CD14-positive monocyte (primary cell): ENCODE results near the gene TBC1D5. TPM values are rescaled to one million over a fixed set of nuclear protein-coding genes. Genes with fewer than 3 reads are reported as not detected.

Experiments used
- DNase-seq, 3 donors: peaks; one replicate each; pipeline ENCODE4 v3.0.0-alpha.2; 2011 to 2022
- H2AFZ ChIP-seq: 2 replicates; pipeline ENCODE4 v1.6.0; 2012; ENCODE audit warnings: mild to moderate bottlenecking, low read depth, low read length, inconsistent platforms; ENCODE audit not compliant: insufficient read depth, poor library complexity, severe bottlenecking
- H3K27ac ChIP-seq, 2 donors: 1 replicate in 1 of 2; 2 replicates in 1 of 2; pipeline ENCODE4 v1.5.1; 2012 to 2013; ENCODE audit warnings: low read length in 2 of 2, control low read depth in 1 of 2, inconsistent platforms in 1 of 2, low read depth in 1 of 2, mild to moderate bottlenecking in 1 of 2
- H3K27me3 ChIP-seq, 2 donors: one replicate each; pipeline versions ENCODE4 v1.6.0 to v1.6.1; 2011 to 2013; ENCODE audit warnings: low read length in 2 of 2; ENCODE audit not compliant: control insufficient read depth in 2 of 2, insufficient read depth in 2 of 2
- H3K36me3 ChIP-seq, 2 donors: replicated peaks in 1 of 2; 1 replicate in 1 of 2; 2 replicates in 1 of 2; pipeline versions ENCODE4 v1.5.1 to v1.6.1; 2012 to 2013; ENCODE audit warnings: low read length in 2 of 2, control low read depth in 1 of 2, inconsistent platforms in 1 of 2, mild to moderate bottlenecking in 1 of 2; ENCODE audit not compliant: insufficient read depth in 2 of 2, control insufficient read depth in 1 of 2
- H3K4me1 ChIP-seq, 2 donors: 1 replicate in 1 of 2; 2 replicates in 1 of 2; pipeline versions ENCODE4 v1.5.1 to v1.6.1; 2012 to 2013; ENCODE audit warnings: low read length in 2 of 2, control low read depth in 1 of 2, inconsistent platforms in 1 of 2, mild to moderate bottlenecking in 1 of 2, moderate library complexity in 1 of 2; ENCODE audit not compliant: insufficient read depth in 2 of 2, control insufficient read depth in 1 of 2
- H3K4me2 ChIP-seq: replicated peaks from 2 replicates; pipeline ENCODE3; 2012; ENCODE audit warnings: low read length, moderate library complexity, mild to moderate bottlenecking; ENCODE audit not compliant: poor library complexity, severe bottlenecking; ENCODE audit errors: extremely low read depth
- H3K4me3 ChIP-seq, 3 experiments: fragments of 200-600 bp in 1 of 3; sonication (generic) in 1 of 3; replicated peaks in 1 of 3; 1 replicate in 2 of 3; 2 replicates in 1 of 3; pipeline ENCODE4 v1.5.1; 2011 to 2013; ENCODE audit warnings: low read length in 3 of 3, mild to moderate bottlenecking in 3 of 3, control low read depth in 2 of 3, low read depth in 2 of 3, inconsistent platforms in 1 of 3, moderate library complexity in 1 of 3
- H3K79me2 ChIP-seq: 2 replicates; pipeline ENCODE4 v1.6.0; 2012; ENCODE audit warnings: mild to moderate bottlenecking, control low read depth, inconsistent platforms, low read length, moderate library complexity; ENCODE audit not compliant: insufficient read depth
- H3K9ac ChIP-seq: 2 replicates; pipeline ENCODE4 v1.6.0; 2017; ENCODE audit warnings: low read length, mild to moderate bottlenecking; ENCODE audit not compliant: insufficient read depth, poor library complexity, severe bottlenecking
- H3K9me3 ChIP-seq, 2 donors: replicated peaks in 1 of 2; 1 replicate in 1 of 2; 2 replicates in 1 of 2; pipeline versions ENCODE4 v1.5.1 to v1.6.1; 2012 to 2013; ENCODE audit warnings: low read length in 2 of 2, control low read depth in 1 of 2; ENCODE audit not compliant: control insufficient read depth in 1 of 2, insufficient read depth in 1 of 2
- H4K20me1 ChIP-seq: 2 replicates; pipeline ENCODE4 v1.6.0; 2012; ENCODE audit warnings: mild to moderate bottlenecking, low read length, control low read depth, moderate library complexity; ENCODE audit not compliant: insufficient read depth
- H3K27ac Mint-ChIP-seq, 7 donors: one replicate each; pipeline ENCODE4 v1.8.0; 2020; ENCODE audit warnings: mild to moderate bottlenecking in 7 of 7, mixed read lengths in 7 of 7, moderate library complexity in 6 of 7, inconsistent platforms in 2 of 7
- H3K27me3 Mint-ChIP-seq, 3 donors: one replicate each; pipeline ENCODE4 v1.8.0; 2021 to 2022; ENCODE audit warnings: low read depth in 3 of 3, mild to moderate bottlenecking in 3 of 3, mixed read lengths in 3 of 3, moderate library complexity in 3 of 3, inconsistent platforms in 1 of 3
- H3K36me3 Mint-ChIP-seq, 2 donors: one replicate each; pipeline ENCODE4 v1.8.0; 2020; ENCODE audit warnings: mixed read lengths in 2 of 2, inconsistent platforms in 1 of 2, mild to moderate bottlenecking in 1 of 2
- H3K4me1 Mint-ChIP-seq: one replicate; pipeline ENCODE4 v1.8.0; 2020; ENCODE audit warnings: mild to moderate bottlenecking, mixed read lengths
- H3K4me3 Mint-ChIP-seq, 2 donors: one replicate each; pipeline ENCODE4 v1.8.0; 2020; ENCODE audit warnings: mild to moderate bottlenecking in 2 of 2, mixed read lengths in 2 of 2, moderate library complexity in 1 of 2
- H3K9me3 Mint-ChIP-seq, 7 donors: one replicate each; pipeline ENCODE4 v1.8.0; 2020 to 2022; ENCODE audit warnings: mixed read lengths in 7 of 7, mild to moderate bottlenecking in 6 of 7, moderate library complexity in 6 of 7, inconsistent platforms in 2 of 7
- CTCF ChIP-seq: fragments of 200-600 bp; IDR thresholded peaks from one replicate; pipeline ENCODE4 v1.8.0; 2022; ENCODE audit warnings: antibody characterized with exemption, mild to moderate bottlenecking
- WGBS: methylation state at CpG from one replicate; pipeline ENCODE4 v1.1.5; 2013; ENCODE audit warnings: missing lambda C conversion rate; ENCODE audit not compliant: insufficient coverage; 5-methylcytosine and 5-hydroxymethylcytosine counted together
- intact Hi-C, 2 donors: fragments of 100-400 bp; cut with micrococcal nuclease; formaldehyde crosslinking; loops; one replicate each; pipeline versions ENCODE4 v1.15.0 to v1.15.1; 2023
- polyA plus RNA-seq, 3 donors: library from polyadenylated mRNA; depleted of rRNA in 1 of 3; unstranded in 2 of 3; stranded (reverse) in 1 of 3; fragments of 300-500 nt in 2 of 3; fragments of >200 nt in 1 of 3; fragmentation: Illumina TruSeq in 2 of 3; gene quantifications; 1 replicate in 2 of 3; 2 replicates in 1 of 3; pipeline ENCODE4 v1.2.3, GENCODE V29; 2012 to 2021

The TBC1D5 gene
- polyA plus RNA-seq, 3 donors = 17.6 to 35.3 (median 21.0) TPM

DNA sequence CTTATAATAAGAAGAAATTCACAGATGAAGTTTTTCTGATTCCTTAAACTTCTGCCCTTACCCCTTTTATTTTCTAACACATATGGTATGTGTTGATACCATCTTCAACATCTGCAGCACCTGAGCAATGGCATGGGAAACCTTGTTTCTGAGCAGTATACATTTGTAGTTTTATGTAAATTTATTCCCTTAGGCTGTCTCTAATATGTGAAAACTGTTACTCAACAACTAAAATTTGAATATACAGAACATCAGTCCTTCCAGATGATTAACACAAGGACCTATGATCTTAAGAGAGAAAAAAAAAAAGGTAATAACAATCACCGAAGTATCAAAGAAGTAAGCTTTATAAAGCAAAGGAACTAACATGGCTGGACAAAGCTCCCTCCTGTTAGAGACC, 190.5 kb downstream of the TBC1D5 start:
- H3K27me3 ChIP-seq = no peaks in the 10 kb centered on the region
- H3K36me3 ChIP-seq = no peaks in the 10 kb centered on the region
- Mint-ChIP-seq H3K4me1 (no peaks in the 10 kb centered on the region), H3K9me3 (peaks cover 0 to 1% (median 0%) of the 10 kb centered on the region in 7 donors), H3K36me3 (peaks cover 6 to 8% of the 10 kb centered on the region in 2 donors), H3K27ac (no peak overlapping the region), H3K27me3 (no peaks in the 10 kb centered on the region), H3K4me3 (no peak overlapping the region)
- no peaks in the 10 kb centered on the region for H4K20me1 ChIP-seq
- no peak overlapping the region for H3K9ac ChIP-seq
- no peak overlapping the region for H3K27ac ChIP-seq
- H3K9me3 ChIP-seq = no peaks in the 10 kb centered on the region
- no peaks in the 10 kb centered on the region for H3K4me1 ChIP-seq
- H3K4me3 ChIP-seq = no peak overlapping the region
- TF ChIP-seq CTCF = no peak
- DNase-seq = no peak
- WGBS = no CpG with 5 or more reads among the region's 1 CpG
- H3K4me2 ChIP-seq = no peak overlapping the region
- no peaks in the 10 kb centered on the region for H3K79me2 ChIP-seq
- intact Hi-C loops = no loop called here
- H2AFZ ChIP-seq = no peak overlapping the region

GRCh38 chr3:17551333-17551732, 191.1 kb downstream of the TBC1D5 start:
- H3K79me2 ChIP-seq = no peaks in the 10 kb centered on the region
- no peaks in the 10 kb centered on the region for H3K9me3 ChIP-seq
- no peak overlapping the region for H3K4me2 ChIP-seq
- Mint-ChIP-seq H3K4me3 (no peak overlapping the region), H3K27me3 (no peaks in the 10 kb centered on the region), H3K9me3 (peaks cover 0 to 1% (median 0%) of the 10 kb centered on the region in 7 donors), H3K36me3 (peaks cover 6 to 13% of the 10 kb centered on the region in 2 donors), H3K27ac (no peak overlapping the region), H3K4me1 (no peaks in the 10 kb centered on the region)
- no peaks in the 10 kb centered on the region for H4K20me1 ChIP-seq
- no peaks in the 10 kb centered on the region for H3K27me3 ChIP-seq
- no peak overlapping the region for H2AFZ ChIP-seq
- no peak overlapping the region for H3K4me3 ChIP-seq
- WGBS = no CpG with 5 or more reads among the region's 2 CpGs
- intact Hi-C loops = no loop called here
- H3K9ac ChIP-seq = no peak overlapping the region
- TF ChIP-seq CTCF = no peak
- H3K4me1 ChIP-seq = no peaks in the 10 kb centered on the region
- H3K27ac ChIP-seq = no peak overlapping the region
- H3K36me3 ChIP-seq = no peaks in the 10 kb centered on the region
- no peak for DNase-seq
